HG03097 (cell line): ENCODE measurements around the gene NDUFA8.
"Not testable (repeated sequence)": the region's sequence is repeated elsewhere in the genome, so short reads cannot be mapped to it uniquely, and the experiment has no call there.

Experiments
- ATAC-seq: cut with Tn5 transposase; IDR thresholded peaks from one replicate; pipeline ENCODE4 v1.9.1; 2021; ENCODE audit not compliant: unreplicated experiment, low FRiP score

Gene NDUFA8

GRCh38 chr9:122122903-122123632, 36.5 kb downstream of the NDUFA8 start:
- ATAC-seq, result no peak

- no peak for ATAC-seq
These were observed 37.1 kb downstream of the NDUFA8 start for GRCh38 chr9:122122468-122122867.

- no peak for ATAC-seq
These were observed 37.6 kb downstream of the NDUFA8 start for GRCh38 chr9:122121931-122122330.

GRCh38 chr9:122121391-122121790, 38.2 kb downstream of the NDUFA8 start:
- ATAC-seq, result no peak

- no peak for ATAC-seq
These were observed 39.1 kb downstream of the NDUFA8 start for GRCh38 chr9:122120316-122121071.

GRCh38 chr9:122119721-122120120, 39.9 kb downstream of the NDUFA8 start:
- no peak for ATAC-seq

- no peak for ATAC-seq
These were observed 40.4 kb downstream of the NDUFA8 start for GRCh38 chr9:122119166-122119521.

GRCh38 chr9:122118343-122119165, 41.0 kb downstream of the NDUFA8 start:
- ATAC-seq, result no peak

- not testable (repeated sequence) for ATAC-seq
These were observed 42.3 kb downstream of the NDUFA8 start for GRCh38 chr9:122117241-122117640.

- no peak for ATAC-seq
These were observed 43.0 kb downstream of the NDUFA8 start for GRCh38 chr9:122116448-122117173.

- ATAC-seq, result no peak
These were observed 43.5 kb downstream of the NDUFA8 start for GRCh38 chr9:122116040-122116439.

GRCh38 chr9:122115176-122116035, 44.2 kb downstream of the NDUFA8 start:
- no peak for ATAC-seq

GRCh38 chr9:122113574-122113973, 46.0 kb downstream of the NDUFA8 start:
- no peak for ATAC-seq

GRCh38 chr9:122112238-122112637, 47.3 kb downstream of the NDUFA8 start:
- ATAC-seq, result no peak

GRCh38 chr9:122111413-122112085, 48.0 kb downstream of the NDUFA8 start:
- no peak for ATAC-seq

- ATAC-seq, result no peak
These were observed 49.3 kb downstream of the NDUFA8 start for GRCh38 chr9:122110100-122110833.

- no peak for ATAC-seq
These were observed 50.4 kb downstream of the NDUFA8 start for GRCh38 chr9:122109035-122109813.
